HUES64 (cell line): Measurements from ENCODE around the gene CEP85.

Source experiments
- H3K27ac ChIP-seq: 2 replicates; pipeline ENCODE4 v1.7.0; 2013; ENCODE audit warnings: low read depth, low read length, inconsistent platforms
- H3K27me3 ChIP-seq: 2 replicates; pipeline ENCODE4 v1.6.1; 2013; ENCODE audit warnings: mild to moderate bottlenecking, low read length; ENCODE audit not compliant: insufficient read depth
- H3K36me3 ChIP-seq: 2 replicates; pipeline ENCODE4 v1.6.1; 2013; ENCODE audit warnings: mild to moderate bottlenecking, low read length; ENCODE audit not compliant: insufficient read depth
- H3K4me1 ChIP-seq: 2 replicates; pipeline ENCODE4 v1.6.1; 2013; ENCODE audit warnings: mild to moderate bottlenecking, low read length, moderate library complexity; ENCODE audit not compliant: insufficient read depth
- H3K4me3 ChIP-seq: 2 replicates; pipeline ENCODE4 v1.5.1; 2013; ENCODE audit warnings: mild to moderate bottlenecking, low read length, moderate library complexity
- H3K9ac ChIP-seq: 2 replicates; pipeline ENCODE4 v1.6.1; 2013; ENCODE audit warnings: mild to moderate bottlenecking, low read depth, low read length
- H3K9me3 ChIP-seq: 2 replicates; pipeline ENCODE4 v1.6.1; 2013; ENCODE audit warnings: low read depth, low read length; ENCODE audit not compliant: insufficient read depth
- WGBS: fragments of 150-250, 120-280 bp; methylation state at CpG from one replicate; pipeline ENCODE4 v1.1.7; 2013; ENCODE audit warnings: missing lambda C conversion rate; 5-methylcytosine and 5-hydroxymethylcytosine counted together

The CEP85 gene

DNA sequence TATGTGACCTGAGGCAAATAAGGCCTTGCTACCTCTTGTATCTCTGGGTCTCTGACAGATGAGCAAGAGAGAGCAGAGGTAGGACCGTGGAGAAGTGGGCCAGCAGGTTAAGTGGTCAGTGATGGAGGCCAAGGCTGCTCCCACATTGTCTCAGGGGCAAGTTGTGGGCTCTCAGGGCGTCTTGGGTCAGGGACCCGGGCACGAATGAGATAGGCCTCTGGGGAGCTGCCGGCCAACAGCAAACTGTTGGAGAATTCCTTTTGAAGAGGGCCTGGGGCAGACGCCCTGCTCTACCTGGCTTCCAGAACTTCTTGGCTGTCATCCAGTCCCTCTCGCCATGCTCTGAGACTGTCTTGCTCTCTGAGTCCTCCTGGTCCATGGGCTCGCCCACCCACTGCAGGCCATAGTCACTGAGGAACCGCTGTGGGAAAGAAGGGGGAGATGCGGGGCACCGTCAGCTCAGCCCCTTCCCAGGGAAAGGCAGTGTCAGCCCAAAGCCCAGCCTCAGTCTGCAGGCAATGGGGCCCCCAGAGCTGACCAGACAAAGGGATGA lies 60.0 kb downstream of the CEP85 start:
- 84% methylated on average over 11 of the region's 11 CpGs for WGBS
- Histone ChIP-seq H3K27me3 (no peaks in the 10 kb centered on the region), H3K9me3 (no peaks in the 10 kb centered on the region), H3K36me3 (no peaks in the 10 kb centered on the region), H3K9ac (no peak overlapping the region), H3K4me3 (no peak overlapping the region), H3K27ac (no peak overlapping the region), H3K4me1 (peaks cover 14% of the 10 kb centered on the region)

DNA sequence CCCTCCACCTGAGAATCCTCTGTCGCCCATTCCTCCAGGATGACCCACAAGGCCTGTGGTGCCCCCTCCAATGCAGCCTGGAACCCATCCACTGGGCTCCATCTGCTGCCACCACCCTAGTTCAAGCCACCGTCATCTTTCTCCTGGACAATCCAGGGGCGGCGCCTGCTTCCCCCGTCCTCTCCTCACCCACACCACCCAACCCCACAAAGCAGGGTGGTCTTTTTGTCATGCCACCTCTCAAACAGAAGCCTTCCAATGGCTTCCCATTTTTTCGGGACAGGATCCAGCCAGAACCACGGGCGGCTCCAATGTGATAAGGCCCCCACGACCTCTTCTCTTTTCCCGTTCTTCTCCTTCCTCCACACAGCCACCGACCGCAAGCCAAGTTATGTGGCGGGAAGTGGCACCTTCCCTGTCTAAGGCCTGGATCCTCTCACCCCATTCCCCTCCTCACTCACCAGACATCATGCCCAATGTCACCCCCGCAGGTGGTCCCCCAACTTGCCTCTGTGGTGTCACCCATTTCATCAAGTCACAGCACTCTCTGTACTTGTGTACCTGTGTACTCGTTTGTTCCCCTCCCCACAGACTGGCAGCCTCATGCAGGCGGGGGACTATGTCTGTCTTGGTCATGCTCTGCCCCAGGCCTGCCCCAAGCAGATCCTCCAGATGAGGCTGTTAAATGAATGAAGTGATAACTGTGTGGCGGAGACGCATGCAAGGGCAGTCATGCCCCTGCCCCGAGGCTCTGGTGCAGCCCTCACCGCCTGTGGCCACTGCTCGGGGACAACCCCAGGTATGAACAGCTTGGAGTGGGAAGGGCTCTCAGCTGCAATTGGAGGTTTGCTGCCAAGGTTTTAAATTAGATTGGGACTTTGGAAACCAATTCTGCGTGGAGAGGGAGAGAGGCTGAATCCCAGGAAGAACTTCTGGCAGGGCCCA lies 61.5 kb downstream of the CEP85 start:
- no peak overlapping the region for H3K4me3 ChIP-seq
- H3K4me1 ChIP-seq = peaks cover 9% of the 10 kb centered on the region
- no peaks in the 10 kb centered on the region for H3K9me3 ChIP-seq
- WGBS = 89% methylated on average over 22 of the region's 22 CpGs
- no peak overlapping the region for H3K9ac ChIP-seq
- no peaks in the 10 kb centered on the region for H3K27me3 ChIP-seq
- no peak overlapping the region for H3K27ac ChIP-seq
- no peaks in the 10 kb centered on the region for H3K36me3 ChIP-seq

DNA sequence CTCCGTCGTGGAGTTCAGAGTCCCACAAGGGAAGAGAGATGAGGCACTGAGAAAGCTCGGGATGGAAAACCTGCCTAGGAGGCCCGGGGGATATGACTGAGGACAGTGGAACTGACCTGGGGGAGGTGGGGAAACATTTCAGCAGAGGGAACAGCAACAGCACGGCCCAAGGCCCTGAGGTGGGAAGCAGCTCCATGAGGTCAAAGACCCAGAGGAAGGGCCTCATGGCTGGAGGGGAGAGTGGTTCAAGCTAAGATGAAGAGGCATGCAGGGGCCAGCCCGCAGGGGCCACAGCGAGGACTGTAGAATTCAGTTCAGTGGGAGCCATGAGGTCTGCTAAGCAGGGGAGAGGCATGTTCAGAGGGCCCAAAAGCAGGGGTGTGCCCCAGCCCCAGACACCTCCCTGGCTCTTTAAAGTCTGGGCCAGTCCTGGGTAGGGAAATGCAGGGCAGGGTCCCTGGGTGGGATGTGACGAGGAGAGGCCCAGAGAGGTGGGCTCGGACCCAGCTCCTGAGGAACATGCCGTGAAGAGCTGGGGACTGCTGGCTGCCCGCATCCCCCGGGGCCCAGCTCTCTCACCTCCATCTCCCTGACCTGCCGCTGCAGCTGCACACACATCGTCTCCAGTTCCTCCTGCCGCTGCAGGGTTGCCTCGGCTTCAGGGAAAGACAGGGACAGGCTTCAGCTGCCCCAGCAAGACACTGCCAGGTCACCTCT lies 62.5 kb downstream of the CEP85 start:
- H3K27ac ChIP-seq = no peak overlapping the region
- no peak overlapping the region for H3K9ac ChIP-seq
- no peaks in the 10 kb centered on the region for H3K36me3 ChIP-seq
- no peaks in the 10 kb centered on the region for H3K27me3 ChIP-seq
- H3K4me1 ChIP-seq = no peaks in the 10 kb centered on the region
- no peaks in the 10 kb centered on the region for H3K9me3 ChIP-seq
- no peak overlapping the region for H3K4me3 ChIP-seq
- 90% methylated on average over 16 of the region's 16 CpGs for WGBS

DNA sequence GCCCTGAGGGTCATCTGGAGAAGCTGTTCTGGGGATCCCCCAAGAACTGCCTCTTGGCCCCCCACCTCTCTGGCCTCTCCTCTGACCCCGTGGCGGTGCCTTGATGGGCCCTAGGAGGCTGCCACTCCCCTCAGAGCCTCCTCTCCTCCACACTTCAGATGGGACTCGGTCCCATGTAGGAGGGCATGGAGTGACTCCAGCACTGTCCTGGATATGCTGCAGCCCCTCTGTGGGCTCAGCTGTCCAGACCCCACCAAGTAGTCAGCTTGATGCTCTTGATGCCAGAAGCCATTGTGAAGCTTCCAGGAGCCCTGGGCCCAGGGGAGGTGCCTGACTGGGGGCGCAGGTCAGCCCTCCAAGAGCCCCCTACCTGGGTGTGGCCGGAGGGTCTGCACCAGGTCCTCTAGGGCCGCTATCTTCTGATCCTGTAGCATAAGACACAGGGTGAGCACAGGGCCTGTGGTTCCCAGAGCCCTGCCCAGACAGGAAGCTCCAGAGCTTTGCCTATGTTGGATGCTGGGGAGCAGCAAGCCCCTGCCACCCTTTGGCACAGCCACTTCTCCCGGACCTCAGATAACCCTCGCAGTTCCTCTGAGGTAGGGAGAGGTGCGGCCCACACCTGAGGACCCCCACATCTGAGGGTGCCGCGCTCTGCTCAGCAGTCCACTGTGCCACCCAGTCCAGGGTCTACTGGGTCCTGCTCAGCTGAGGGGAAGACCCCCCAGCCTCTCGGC lies 63.2 kb downstream of the CEP85 start:
- WGBS = 88% methylated on average over 12 of the region's 12 CpGs

DNA sequence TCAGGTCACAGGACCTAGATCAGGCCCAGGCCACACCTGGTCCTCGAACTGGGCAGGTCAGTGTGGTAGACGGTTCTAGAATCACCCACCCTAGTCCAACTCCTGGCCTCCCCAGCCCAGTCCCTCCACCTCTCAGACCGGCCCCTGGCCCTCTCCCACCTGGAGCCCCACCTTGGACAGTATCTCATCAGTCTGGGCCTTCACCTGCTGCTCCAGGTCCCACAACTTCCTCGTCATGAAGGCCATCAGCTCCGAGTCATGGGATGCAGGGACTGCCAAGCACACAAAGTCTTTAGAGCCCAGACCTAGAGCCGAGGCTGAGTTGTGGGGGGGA lies 63.8 kb downstream of the CEP85 start:
- no peak overlapping the region for H3K27ac ChIP-seq
- no peak overlapping the region for H3K9ac ChIP-seq
- no peaks in the 10 kb centered on the region for H3K27me3 ChIP-seq
- H3K4me1 ChIP-seq = no peaks in the 10 kb centered on the region
- WGBS = 73% methylated on average over 6 of the region's 6 CpGs
- no peak overlapping the region for H3K4me3 ChIP-seq
- no peaks in the 10 kb centered on the region for H3K9me3 ChIP-seq
- H3K36me3 ChIP-seq = no peaks in the 10 kb centered on the region

More for the DNA sequence above, 63.2 kb downstream of the CEP85 start:
- Histone ChIP-seq H3K9ac (no peak overlapping the region), H3K4me3 (no peak overlapping the region), H3K27me3 (no peaks in the 10 kb centered on the region), H3K9me3 (no peaks in the 10 kb centered on the region), H3K27ac (no peak overlapping the region), H3K36me3 (no peaks in the 10 kb centered on the region), H3K4me1 (no peaks in the 10 kb centered on the region)

DNA sequence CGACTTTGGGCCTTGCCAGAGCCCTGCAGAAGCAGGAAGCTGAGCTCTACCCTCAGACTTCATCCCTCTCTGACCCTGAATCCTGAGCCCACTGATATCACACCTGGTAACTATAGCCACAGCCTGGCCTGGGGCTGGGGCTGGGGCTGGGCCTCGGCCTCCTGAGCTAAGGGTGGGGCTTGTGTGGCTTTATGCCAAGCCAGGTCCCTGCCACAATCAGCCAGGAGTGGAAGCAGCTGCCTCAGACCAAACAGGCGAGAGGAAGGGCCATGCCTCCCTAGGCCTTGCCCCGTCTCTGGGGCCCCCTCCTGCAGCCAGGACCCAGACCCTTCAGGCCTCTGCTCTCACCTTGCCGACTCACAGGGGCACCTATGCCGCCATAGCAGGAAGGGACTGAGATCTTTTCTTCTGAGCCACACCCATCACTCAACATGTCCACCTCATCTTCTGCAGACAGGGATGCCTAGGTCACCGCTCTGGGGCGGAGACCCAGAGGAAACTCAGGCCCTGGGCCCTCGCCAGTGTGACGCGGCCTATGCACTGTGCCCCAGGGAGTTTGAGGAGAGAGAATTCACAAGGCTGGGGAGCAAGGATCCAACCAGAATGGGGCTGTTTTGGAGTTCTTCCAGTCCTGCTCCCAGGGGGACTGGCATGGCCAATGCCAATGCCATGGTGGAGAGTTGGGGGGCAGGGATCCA lies 66.7 kb downstream of the CEP85 start:
- 93% methylated on average over 11 of the region's 11 CpGs for WGBS

DNA sequence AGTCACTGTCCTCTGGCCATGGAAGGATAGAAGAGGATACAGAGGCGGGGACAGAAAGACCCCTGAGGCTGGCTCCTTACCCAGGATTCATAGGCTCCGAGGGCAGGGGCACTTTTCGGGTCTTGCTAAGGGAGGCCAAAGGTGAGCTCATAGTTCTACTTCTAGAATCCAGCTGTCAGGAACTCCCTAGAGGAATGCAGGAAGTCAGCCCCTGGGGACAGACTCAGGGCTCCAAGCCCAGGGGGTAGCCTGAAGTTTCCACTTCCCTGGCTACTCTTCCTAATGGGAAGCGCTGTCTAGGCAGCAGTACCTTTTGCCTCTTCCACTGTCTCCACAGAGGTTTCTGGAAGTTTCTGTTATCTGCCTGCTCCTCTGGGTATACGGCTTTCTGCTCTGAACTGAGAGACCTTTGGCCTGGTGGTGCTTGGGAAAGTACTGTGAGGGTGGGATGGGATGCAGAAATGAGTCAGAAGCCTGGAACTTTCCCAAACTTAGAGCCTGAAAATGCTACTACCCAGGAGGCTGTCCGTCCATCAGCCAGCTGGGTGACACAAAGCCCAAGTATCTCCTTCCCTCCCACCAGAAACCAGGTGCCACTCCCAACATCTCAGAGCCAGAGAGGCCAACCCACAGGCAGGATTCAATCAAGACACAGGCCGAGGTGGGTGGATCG lies 68.9 kb downstream of the CEP85 start:
- 79% methylated on average over 8 of the region's 8 CpGs for WGBS
- Histone ChIP-seq H3K9ac (no peak overlapping the region), H3K4me3 (no peak overlapping the region), H3K27ac (no peak overlapping the region), H3K36me3 (no peaks in the 10 kb centered on the region), H3K27me3 (no peaks in the 10 kb centered on the region), H3K9me3 (no peaks in the 10 kb centered on the region), H3K4me1 (peaks cover 10% of the 10 kb centered on the region)

More for the DNA sequence above, 66.7 kb downstream of the CEP85 start:
- Histone ChIP-seq H3K36me3 (no peaks in the 10 kb centered on the region), H3K9me3 (no peaks in the 10 kb centered on the region), H3K4me3 (no peak overlapping the region), H3K9ac (no peak overlapping the region), H3K27me3 (no peaks in the 10 kb centered on the region), H3K27ac (no peak overlapping the region), H3K4me1 (peaks cover 2% of the 10 kb centered on the region)

DNA sequence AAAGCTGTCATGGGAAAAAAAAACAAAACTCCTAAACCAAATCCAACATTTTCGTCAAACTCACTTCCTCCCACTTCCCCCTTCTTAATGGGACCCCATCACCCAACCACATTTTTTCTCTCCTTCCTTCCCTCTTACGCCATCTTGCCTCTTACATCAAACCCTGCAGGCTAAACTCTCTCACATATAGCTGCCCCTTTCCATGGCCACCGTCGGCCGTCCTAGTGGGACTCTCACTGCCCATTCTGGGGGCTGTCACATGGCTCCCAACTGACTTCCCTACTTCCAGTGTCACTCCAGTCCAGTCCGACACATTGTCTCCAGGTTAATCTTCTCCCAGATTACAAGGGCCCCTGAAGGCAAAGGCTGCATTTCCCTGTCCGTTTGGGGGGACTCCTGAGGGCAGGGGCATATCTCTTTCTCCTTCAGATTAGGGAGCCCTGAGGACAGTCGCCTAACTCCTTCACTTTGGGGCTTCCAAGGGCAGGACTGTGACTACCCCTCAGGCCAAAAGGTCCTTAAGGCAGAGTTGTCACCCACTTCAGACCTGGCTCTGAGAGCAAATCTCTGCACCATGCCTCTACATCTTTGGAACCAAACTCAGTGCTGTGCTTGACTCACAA lies 71.8 kb downstream of the CEP85 start:
- WGBS = 43% methylated on average over 8 of the region's 8 CpGs
- Histone ChIP-seq H3K9me3 (no peaks in the 10 kb centered on the region), H3K27me3 (no peaks in the 10 kb centered on the region), H3K4me1 (peaks cover 10% of the 10 kb centered on the region), H3K27ac (no peak overlapping the region), H3K4me3 (peak overlapping the region; percentile 94), H3K9ac (peak overlapping the region; percentile 81), H3K36me3 (no peaks in the 10 kb centered on the region)

DNA sequence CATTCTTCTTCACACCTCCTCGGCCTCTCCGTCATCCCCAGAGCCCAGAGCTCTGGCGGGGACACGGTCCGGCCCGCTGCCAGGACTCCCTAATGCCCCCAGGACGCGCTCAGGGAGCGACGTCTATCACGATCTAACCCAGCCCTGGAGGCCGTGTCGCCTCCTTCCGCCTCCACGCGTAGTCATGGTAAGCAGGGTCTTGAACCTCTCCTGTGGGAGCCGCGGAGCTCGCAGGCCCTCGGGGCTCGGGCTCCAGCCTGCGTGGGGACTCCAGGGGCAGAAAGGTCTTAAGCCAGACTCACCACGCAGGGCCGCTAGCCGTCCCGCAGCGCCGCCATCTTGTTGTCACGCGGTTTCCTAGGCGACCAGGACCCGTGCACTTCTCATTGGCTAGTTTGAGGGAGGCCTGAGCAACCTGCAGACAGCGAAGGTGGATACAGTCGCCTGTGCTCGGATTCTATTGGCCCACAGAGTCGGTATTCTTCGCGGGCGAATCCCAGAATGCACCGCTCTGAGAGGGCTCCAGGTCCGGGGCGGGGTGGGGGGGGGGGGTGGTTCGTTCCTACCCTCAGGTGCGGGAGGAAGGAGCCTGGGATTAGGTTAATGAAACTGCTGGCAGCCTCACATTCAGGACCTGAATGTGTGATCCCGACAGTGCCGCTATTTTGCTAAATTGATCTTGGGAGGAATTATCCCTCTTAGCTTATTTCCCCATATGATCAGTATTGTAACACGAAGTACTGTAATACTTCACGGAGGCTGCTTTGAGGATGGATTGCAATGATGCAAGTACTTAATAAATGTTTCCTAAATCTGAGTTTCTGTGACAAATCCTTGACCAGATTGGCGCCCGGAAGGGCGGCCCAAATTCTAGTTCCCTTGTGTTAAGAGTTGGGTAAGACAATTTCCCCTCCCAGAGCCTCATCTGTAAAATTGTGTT lies 72.6 kb downstream of the CEP85 start, which contains the start of gene UBXN11:
Gene UBXN11, minus strand, starts transcription at position 347 of the 940 bp plus-strand sequence. CDS start 3,753 bp downstream, outside the sequence.
- H3K9me3 ChIP-seq = no peaks in the 10 kb centered on the region
- whole genome bisulfite sequencing = 3% methylated on average over 47 of the region's 51 CpGs
- H3K9ac ChIP-seq = peak within 1 kb of the TSS; percentile 83
- H3K4me1 ChIP-seq = peaks cover 10% of the 10 kb centered on the region
- H3K27ac ChIP-seq = peak within 1 kb of the TSS; percentile 62
- H3K4me3 ChIP-seq = peak within 1 kb of the TSS; percentile 94
- no peaks in the 10 kb centered on the region for H3K27me3 ChIP-seq
- H3K36me3 ChIP-seq = no peaks in the 10 kb centered on the region
